Endodermal cell (in vitro differentiated cells): ENCODE results near the gene PGBD5. TPM values are rescaled to one million over a fixed set of nuclear protein-coding genes. Genes with fewer than 3 reads are reported as not detected.
A peak's percentile ranks its signal among the peaks of the same experiment; 100 is the strongest.

ENCODE experiments used
- DNase-seq: peaks from one replicate; pipeline ENCODE4 v3.0.0-alpha.2; 2017
- H3K27ac ChIP-seq: 2 replicates; pipeline ENCODE4 v1.5.1; 2013; ENCODE audit warnings: mild to moderate bottlenecking, low read depth, low read length, moderate library complexity
- H3K27me3 ChIP-seq: 2 replicates; pipeline ENCODE4 v1.6.1; 2013; ENCODE audit warnings: mild to moderate bottlenecking, low read length, moderate library complexity; ENCODE audit not compliant: insufficient read depth, control insufficient read depth, poor library complexity, severe bottlenecking
- H3K36me3 ChIP-seq: 2 replicates; pipeline ENCODE4 v1.7.0; 2013; ENCODE audit warnings: mild to moderate bottlenecking, low read length, moderate library complexity; ENCODE audit not compliant: control insufficient read depth, insufficient read depth
- H3K4me1 ChIP-seq: one replicate; pipeline ENCODE4 v1.7.0; 2013; ENCODE audit warnings: low read length; ENCODE audit not compliant: control insufficient read depth, insufficient read depth
- H3K4me3 ChIP-seq: 2 replicates; pipeline ENCODE4 v1.5.1; 2013; ENCODE audit warnings: mild to moderate bottlenecking, low read length, moderate library complexity
- H3K9ac ChIP-seq: 2 replicates; pipeline ENCODE4 v1.6.1; 2013; ENCODE audit warnings: mild to moderate bottlenecking, low read length, moderate library complexity; ENCODE audit not compliant: poor library complexity, severe bottlenecking; ENCODE audit errors: extremely low read depth
- H3K9me3 ChIP-seq: 2 replicates; pipeline ENCODE4 v1.6.1; 2013; ENCODE audit warnings: mild to moderate bottlenecking, low read length, moderate library complexity; ENCODE audit not compliant: control insufficient read depth
- H3K27ac Mint-ChIP-seq: 2 replicates; pipeline ENCODE4 v1.8.0; 2020; ENCODE audit warnings: mixed read lengths
- H3K27me3 Mint-ChIP-seq: 2 replicates; pipeline ENCODE4 v1.8.0; 2021; ENCODE audit warnings: mild to moderate bottlenecking, mixed read lengths; ENCODE audit not compliant: insufficient read depth
- H3K36me3 Mint-ChIP-seq: 2 replicates; pipeline ENCODE4 v1.8.0; 2020; ENCODE audit warnings: low read depth, mixed read lengths
- H3K4me1 Mint-ChIP-seq: 2 replicates; pipeline ENCODE4 v1.8.0; 2020; ENCODE audit warnings: mixed read lengths
- H3K4me3 Mint-ChIP-seq: 2 replicates; pipeline ENCODE4 v1.8.0; 2020; ENCODE audit warnings: mild to moderate bottlenecking, moderate library complexity, mixed read lengths
- H3K9me3 Mint-ChIP-seq: 2 replicates; pipeline ENCODE4 v1.8.0; 2020; ENCODE audit warnings: mild to moderate bottlenecking, mixed read lengths
- WGBS, 2 experiments: methylation state at CpG; one replicate each; pipeline versions ENCODE4 v1.1.5 to v1.1.7; 2013; ENCODE audit warnings: missing lambda C conversion rate in 2 of 2, mixed read lengths in 1 of 2; ENCODE audit not compliant: insufficient coverage in 1 of 2, insufficient read length in 1 of 2; 5-methylcytosine and 5-hydroxymethylcytosine counted together
- total RNA-seq, 2 donors: library from RNA; stranded (reverse); fragmentation: NEBNext Ultra II Directional in 1 of 2; extraction: Animal tissue kit (Norgen Biotek cat#: 25700) in 1 of 2; gene quantifications; 2 replicates in 1 of 2; 3 replicates in 1 of 2; pipeline ENCODE4 v1.2.1, GENCODE V29; 2021
- TF ChIP-seq, protein P1 (sequence below): fragments of 200-600 bp; sonication (generic); conservative IDR thresholded peaks from 2 replicates; pipeline ENCODE4 v1.5.0; 2021; ENCODE audit warnings: antibody characterized with exemption, mild to moderate bottlenecking

Gene PGBD5
- total RNA-seq, 2 donors from 2014 or later, result 1.3 to 4.6 TPM

DNA sequence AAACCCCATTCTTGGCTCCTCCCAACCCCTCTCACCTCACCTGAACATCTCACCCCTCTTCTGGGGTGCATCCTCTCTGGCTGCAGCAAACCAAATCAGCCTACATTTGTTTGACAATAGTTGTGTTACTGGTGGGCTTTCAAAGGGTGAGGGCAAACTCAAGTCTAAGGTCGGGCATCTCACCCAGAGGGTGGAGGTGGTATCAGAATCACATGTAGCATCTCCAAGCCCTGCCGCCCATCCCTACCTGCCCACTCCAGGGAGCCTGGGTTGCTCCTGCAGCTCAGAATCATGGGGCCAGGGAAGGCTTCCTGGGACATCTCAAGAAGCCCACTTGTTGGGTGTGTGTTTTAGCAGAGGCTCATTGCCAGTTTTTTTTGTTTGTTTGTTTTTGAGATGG lies 35.8 kb downstream of the PGBD5 start:
- Histone ChIP-seq H3K27ac (no peak overlapping the region), H3K4me3 (no peak overlapping the region), H3K9me3 (no peaks in the 10 kb centered on the region), H3K4me1 (no peaks in the 10 kb centered on the region), H3K27me3 (no peaks in the 10 kb centered on the region), H3K9ac (no peak overlapping the region), H3K36me3 (no peaks in the 10 kb centered on the region)
- 87% methylated on average over 2 of the region's 2 CpGs; no CpG with 5 or more reads in 1 of the 2 experiments for WGBS, 2 experiments
- Mint-ChIP-seq H3K36me3 (no peaks in the 10 kb centered on the region), H3K4me1 (peaks cover 15% of the 10 kb centered on the region), H3K27ac (no peak overlapping the region), H3K9me3 (no peaks in the 10 kb centered on the region), H3K27me3 (no peaks in the 10 kb centered on the region), H3K4me3 (no peak overlapping the region)
- TF ChIP-seq, protein P1, sequence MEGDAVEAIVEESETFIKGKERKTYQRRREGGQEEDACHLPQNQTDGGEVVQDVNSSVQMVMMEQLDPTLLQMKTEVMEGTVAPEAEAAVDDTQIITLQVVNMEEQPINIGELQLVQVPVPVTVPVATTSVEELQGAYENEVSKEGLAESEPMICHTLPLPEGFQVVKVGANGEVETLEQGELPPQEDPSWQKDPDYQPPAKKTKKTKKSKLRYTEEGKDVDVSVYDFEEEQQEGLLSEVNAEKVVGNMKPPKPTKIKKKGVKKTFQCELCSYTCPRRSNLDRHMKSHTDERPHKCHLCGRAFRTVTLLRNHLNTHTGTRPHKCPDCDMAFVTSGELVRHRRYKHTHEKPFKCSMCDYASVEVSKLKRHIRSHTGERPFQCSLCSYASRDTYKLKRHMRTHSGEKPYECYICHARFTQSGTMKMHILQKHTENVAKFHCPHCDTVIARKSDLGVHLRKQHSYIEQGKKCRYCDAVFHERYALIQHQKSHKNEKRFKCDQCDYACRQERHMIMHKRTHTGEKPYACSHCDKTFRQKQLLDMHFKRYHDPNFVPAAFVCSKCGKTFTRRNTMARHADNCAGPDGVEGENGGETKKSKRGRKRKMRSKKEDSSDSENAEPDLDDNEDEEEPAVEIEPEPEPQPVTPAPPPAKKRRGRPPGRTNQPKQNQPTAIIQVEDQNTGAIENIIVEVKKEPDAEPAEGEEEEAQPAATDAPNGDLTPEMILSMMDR, result no peak
- DNase-seq, result peak; percentile 15

DNA sequence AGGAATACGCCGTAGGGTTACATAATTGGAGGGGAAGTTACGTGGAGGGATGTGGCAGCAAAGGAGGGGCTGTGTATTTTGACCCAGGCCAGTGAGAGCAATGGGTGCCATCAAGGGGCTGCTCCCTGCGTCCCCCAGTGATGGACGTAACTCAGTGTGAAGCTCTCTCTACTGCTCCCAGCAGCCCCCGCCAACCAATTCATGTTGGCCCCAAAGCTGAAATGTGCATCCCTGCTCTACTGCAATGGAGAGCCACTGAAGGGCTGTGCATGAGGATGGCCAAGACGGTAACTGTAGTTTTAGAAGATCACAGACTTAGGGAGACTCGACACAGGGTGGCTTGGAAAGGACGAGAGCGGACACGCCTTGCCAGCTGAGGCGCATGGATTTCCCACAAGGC lies 38.3 kb downstream of the PGBD5 start:
- peaks cover 15% of the 10 kb centered on the region for H3K4me1 Mint-ChIP-seq
- 90 to 95% methylated on average over 12 of the region's 12 CpGs for WGBS, 2 experiments
- no peak overlapping the region for H3K27ac Mint-ChIP-seq

DNA sequence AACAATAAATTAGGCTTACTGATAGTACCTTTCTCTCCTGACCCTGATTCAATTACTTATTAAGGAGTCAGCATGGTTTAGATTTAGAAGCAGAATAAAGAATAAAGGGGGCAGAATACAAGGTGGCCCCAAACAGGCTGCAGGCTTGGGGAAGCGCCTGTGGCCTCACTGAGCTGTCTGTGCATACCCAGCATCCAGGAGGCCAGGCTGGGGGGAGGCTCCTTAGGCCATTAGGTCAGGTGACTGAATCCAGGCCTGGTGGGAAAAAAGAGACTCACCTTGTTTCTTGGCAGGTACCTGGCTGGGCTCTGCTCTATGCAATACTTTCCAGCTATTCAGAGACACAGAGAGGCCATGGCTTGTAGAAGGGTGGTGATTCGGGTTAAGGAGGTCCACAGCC lies 38.8 kb downstream of the PGBD5 start:
- TF ChIP-seq, protein P1, result no peak
- no peak overlapping the region for H3K4me3 ChIP-seq
- H3K4me1 Mint-ChIP-seq, result peaks cover 11% of the 10 kb centered on the region
- no peaks in the 10 kb centered on the region for H3K9me3 Mint-ChIP-seq
- no peaks in the 10 kb centered on the region for H3K9me3 ChIP-seq
- no peak overlapping the region for H3K9ac ChIP-seq
- H3K27ac ChIP-seq, result no peak overlapping the region
- no peaks in the 10 kb centered on the region for H3K36me3 Mint-ChIP-seq
- H3K27me3 ChIP-seq, result no peaks in the 10 kb centered on the region
- 60 to 96% methylated on average over 1 to 2 of the region's 2 CpGs for WGBS, 2 experiments
- no peaks in the 10 kb centered on the region for H3K36me3 ChIP-seq
- H3K4me1 ChIP-seq, result no peaks in the 10 kb centered on the region
- H3K27ac Mint-ChIP-seq, result no peak overlapping the region
- no peak overlapping the region for H3K4me3 Mint-ChIP-seq
- DNase-seq, result peak; percentile 38
- no peaks in the 10 kb centered on the region for H3K27me3 Mint-ChIP-seq

More for the DNA sequence above, 38.3 kb downstream of the PGBD5 start:
- no peaks in the 10 kb centered on the region for H3K9me3 ChIP-seq
- no peak overlapping the region for H3K27ac ChIP-seq
- H3K36me3 Mint-ChIP-seq, result no peaks in the 10 kb centered on the region
- H3K27me3 Mint-ChIP-seq, result no peaks in the 10 kb centered on the region
- H3K4me3 Mint-ChIP-seq, result no peak overlapping the region
- no peaks in the 10 kb centered on the region for H3K36me3 ChIP-seq
- TF ChIP-seq, protein P1, result no peak
- H3K9me3 Mint-ChIP-seq, result no peaks in the 10 kb centered on the region
- DNase-seq, result peak; percentile 29
- no peak overlapping the region for H3K4me3 ChIP-seq
- H3K27me3 ChIP-seq, result no peaks in the 10 kb centered on the region
- H3K9ac ChIP-seq, result no peak overlapping the region
- H3K4me1 ChIP-seq, result no peaks in the 10 kb centered on the region
